OCI-LY1 (cell line): ENCODE data around the gene CACNA1B.

Experiments
- CTCF ChIP-seq: fragments of 200-600 bp; sonication (generic), shearing (Covaris generic); IDR thresholded peaks from 2 replicates; pipeline ENCODE4 v1.5.1; 2017; ENCODE audit warnings: mild to moderate bottlenecking, antibody characterized with exemption, low read length, moderate library complexity, mixed read lengths
- EZH2 ChIP-seq: fragments of 200-600 bp; sonication (generic), shearing (Covaris generic); IDR thresholded peaks from 2 replicates; pipeline ENCODE4 v1.8.0; 2017; ENCODE audit warnings: borderline replicate concordance, mixed run types, mild to moderate bottlenecking, antibody characterized with exemption, low read length, moderate library complexity, mixed read lengths

GRCh38 chr9:138042640-138043039 is 165.1 kb downstream of the CACNA1B start:
- TF ChIP-seq CTCF: no peak
- TF ChIP-seq EZH2: no peak
